ENCODE measurements around the gene LPIN2.
"Not testable (repeated sequence)": the region's sequence is repeated elsewhere in the genome, so short reads cannot be mapped to it uniquely, and the experiment has no call there.

LPIN2 gene

GRCh38 chr18:3013024-3013804, at the start of gene LPIN2:
LPIN2 (minus strand) TSS chr18:3013144; CDS start chr18:2960840, 52,304 bp downstream.
- peak; percentile 80 for DNase-seq

GRCh38 chr18:3061581-3062312, 48.8 kb upstream of the LPIN2 start:
- DNase-seq, result no peak

GRCh38 chr18:3060667-3061580, 48.0 kb upstream of the LPIN2 start:
- DNase-seq, result no peak

GRCh38 chr18:3059272-3059671, 46.3 kb upstream of the LPIN2 start:
- DNase-seq, result no peak

GRCh38 chr18:3058328-3059191, 45.6 kb upstream of the LPIN2 start:
- DNase-seq, result no peak

- DNase-seq, result no peak
These were observed 44.6 kb upstream of the LPIN2 start for GRCh38 chr18:3057526-3057925.

- no peak for DNase-seq
These were observed 43.4 kb upstream of the LPIN2 start for GRCh38 chr18:3056311-3056710.

- no peak for DNase-seq
These were observed 42.9 kb upstream of the LPIN2 start for GRCh38 chr18:3055816-3056215.

- no peak for DNase-seq
These were observed 42.3 kb upstream of the LPIN2 start for GRCh38 chr18:3055186-3055728.

GRCh38 chr18:3054780-3055179, 41.8 kb upstream of the LPIN2 start:
- DNase-seq, result no peak

GRCh38 chr18:3054214-3054613, 41.3 kb upstream of the LPIN2 start:
- DNase-seq, result no peak

- DNase-seq, result no peak
These were observed 40.1 kb upstream of the LPIN2 start for GRCh38 chr18:3053081-3053480.

GRCh38 chr18:3052411-3052758, 39.4 kb upstream of the LPIN2 start:
- DNase-seq, result no peak

GRCh38 chr18:3051718-3052410, 38.9 kb upstream of the LPIN2 start:
- DNase-seq, result no peak

GRCh38 chr18:3049897-3050454, 37.0 kb upstream of the LPIN2 start:
- not testable (repeated sequence) for DNase-seq

GRCh38 chr18:3048820-3049349, 35.9 kb upstream of the LPIN2 start:
- DNase-seq, result no peak

- no peak for DNase-seq
These were observed 35.2 kb upstream of the LPIN2 start for GRCh38 chr18:3048121-3048520.

- DNase-seq, result no peak
These were observed 33.4 kb upstream of the LPIN2 start for GRCh38 chr18:3046216-3046808.

GRCh38 chr18:3044931-3045698, 32.2 kb upstream of the LPIN2 start:
- no peak for DNase-seq

GRCh38 chr18:3042379-3042778, 29.4 kb upstream of the LPIN2 start:
- DNase-seq, result no peak

All from NCI-H2081 treated with DMSO at 0.1 percent for 48 hours (cell line).